GM21360 (cell line): ENCODE data around the gene TFCP2L1.
"Not testable (repeated sequence)": the region's sequence is repeated elsewhere in the genome, so short reads cannot be mapped to it uniquely, and the experiment has no call there.

Experiments
- ATAC-seq: cut with Tn5 transposase; IDR thresholded peaks from one replicate; pipeline ENCODE4 v1.9.1; 2021; ENCODE audit warnings: mild to moderate bottlenecking, moderate library complexity; ENCODE audit not compliant: unreplicated experiment

Gene TFCP2L1

GRCh38 chr2:121272596-121272995, 12.4 kb downstream of the TFCP2L1 start:
- no peak for ATAC-seq

- not testable (repeated sequence) for ATAC-seq
These were observed 15.6 kb downstream of the TFCP2L1 start for GRCh38 chr2:121269436-121269835.

DNA sequence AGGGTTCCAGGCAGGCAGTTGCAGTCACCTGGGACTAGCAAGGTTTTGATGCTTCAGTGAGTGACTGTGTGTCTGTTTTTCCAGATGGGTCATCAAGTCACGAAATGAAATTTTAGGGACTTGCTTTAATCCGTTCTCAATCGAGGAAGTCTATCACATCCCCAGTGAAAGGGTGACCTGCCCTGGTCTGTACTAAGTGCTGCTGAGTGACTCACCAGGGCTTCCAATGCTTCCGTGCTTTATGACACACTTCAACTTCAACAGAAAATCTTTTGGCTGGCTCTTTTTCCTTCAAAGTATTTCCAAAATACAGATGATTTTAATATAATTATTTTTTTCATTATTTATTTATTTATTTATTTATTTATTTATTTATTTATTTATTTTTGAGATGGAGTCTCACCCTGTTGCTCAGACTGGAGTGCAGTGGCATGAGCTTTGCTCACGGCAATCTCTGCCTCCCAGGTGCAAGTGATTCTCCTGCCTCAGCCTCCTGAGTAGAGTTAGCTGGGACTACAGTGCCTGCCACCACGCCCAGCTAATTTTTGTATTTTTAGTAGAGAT, 18.4 kb downstream of the TFCP2L1 start:
- ATAC-seq: no peak

DNA sequence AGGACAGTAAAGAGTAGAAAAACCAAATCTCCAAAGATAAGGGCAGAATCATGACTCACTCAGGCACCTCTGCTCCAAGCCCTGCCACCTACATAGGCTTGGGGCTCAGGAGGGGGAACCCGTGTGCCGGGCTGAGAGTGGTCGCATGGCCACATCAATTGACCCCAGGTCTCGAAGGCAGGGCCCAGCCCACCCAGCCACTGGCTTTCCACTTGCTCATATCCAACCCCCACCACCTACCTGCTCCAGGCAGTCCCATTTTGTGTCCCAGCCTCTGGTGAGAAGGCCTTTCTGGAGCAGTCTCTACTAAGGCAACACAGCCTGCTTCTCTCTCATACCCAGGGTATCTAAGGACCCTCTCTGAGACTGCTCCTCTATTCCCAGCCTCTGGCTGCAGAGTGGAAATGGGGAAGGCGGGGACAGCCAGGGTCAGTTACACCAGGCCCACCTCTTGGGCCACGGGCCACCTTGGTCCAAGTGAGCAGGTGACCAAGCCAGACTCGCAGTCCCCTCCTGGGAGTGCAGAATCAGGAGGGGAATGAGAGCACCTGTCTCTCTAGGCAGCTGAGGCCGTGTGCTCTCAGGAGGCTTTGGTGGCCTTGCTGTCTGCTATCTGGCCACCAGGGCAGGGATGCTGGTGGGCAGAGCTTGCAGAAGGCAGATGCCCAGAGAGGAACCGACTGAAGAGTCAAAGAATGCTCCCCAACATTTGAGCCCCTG, 20.8 kb downstream of the TFCP2L1 start:
- ATAC-seq: no peak

- no peak for ATAC-seq
These were observed 24.4 kb downstream of the TFCP2L1 start for GRCh38 chr2:121260370-121261154.

- no peak for ATAC-seq
These were observed 27.0 kb downstream of the TFCP2L1 start for GRCh38 chr2:121258051-121258450.

- ATAC-seq: no peak
These were observed 27.5 kb downstream of the TFCP2L1 start for GRCh38 chr2:121257480-121257840.

- no peak for ATAC-seq
These were observed 28.1 kb downstream of the TFCP2L1 start for GRCh38 chr2:121256720-121257479.

- no peak for ATAC-seq
These were observed 29.6 kb downstream of the TFCP2L1 start for GRCh38 chr2:121255358-121255757.

GRCh38 chr2:121254748-121255147, 30.3 kb downstream of the TFCP2L1 start:
- no peak for ATAC-seq

- no peak for ATAC-seq
These were observed 31.2 kb downstream of the TFCP2L1 start for GRCh38 chr2:121253674-121254240.

- no peak for ATAC-seq
These were observed 31.9 kb downstream of the TFCP2L1 start for GRCh38 chr2:121253021-121253673.

DNA sequence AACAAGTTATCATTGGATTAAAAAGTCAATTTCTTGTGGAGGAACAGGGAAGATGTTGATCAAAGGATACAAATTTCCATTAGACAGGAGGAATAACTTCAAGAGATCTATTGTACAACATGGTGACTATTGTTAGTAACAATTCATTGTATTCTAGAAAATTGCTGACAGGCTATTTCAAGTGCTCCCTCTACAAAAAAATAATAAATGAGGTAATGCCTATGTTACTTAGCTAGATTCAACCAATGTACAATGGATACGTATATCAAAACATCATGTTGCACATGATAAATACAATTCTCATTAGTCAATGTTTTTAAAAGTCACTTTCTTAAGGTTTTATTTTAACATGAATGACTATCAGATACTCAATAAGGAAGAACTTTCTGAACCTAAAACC, 33.5 kb downstream of the TFCP2L1 start:
- no peak for ATAC-seq

- ATAC-seq: no peak
These were observed 36.1 kb downstream of the TFCP2L1 start for GRCh38 chr2:121248766-121249343.

DNA sequence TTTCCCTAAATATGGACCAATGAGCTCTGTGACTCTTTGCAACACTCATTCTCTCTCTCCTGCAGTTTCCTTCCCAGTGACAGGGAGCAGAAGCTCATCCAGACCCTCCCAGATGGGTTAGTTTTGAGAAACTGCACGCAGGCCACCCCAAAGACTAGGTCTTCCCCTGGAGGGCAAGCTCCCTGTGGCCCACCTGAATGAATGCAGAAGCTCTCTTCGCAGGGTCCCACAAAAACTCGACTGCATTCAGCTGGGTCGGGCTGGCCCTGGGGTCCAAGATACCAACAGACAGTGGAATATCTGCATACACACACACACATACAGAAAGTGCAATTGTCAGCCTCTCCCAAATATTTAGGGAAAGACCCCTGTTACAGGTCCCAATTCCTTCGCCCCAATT, 37.0 kb downstream of the TFCP2L1 start:
- no peak for ATAC-seq

DNA sequence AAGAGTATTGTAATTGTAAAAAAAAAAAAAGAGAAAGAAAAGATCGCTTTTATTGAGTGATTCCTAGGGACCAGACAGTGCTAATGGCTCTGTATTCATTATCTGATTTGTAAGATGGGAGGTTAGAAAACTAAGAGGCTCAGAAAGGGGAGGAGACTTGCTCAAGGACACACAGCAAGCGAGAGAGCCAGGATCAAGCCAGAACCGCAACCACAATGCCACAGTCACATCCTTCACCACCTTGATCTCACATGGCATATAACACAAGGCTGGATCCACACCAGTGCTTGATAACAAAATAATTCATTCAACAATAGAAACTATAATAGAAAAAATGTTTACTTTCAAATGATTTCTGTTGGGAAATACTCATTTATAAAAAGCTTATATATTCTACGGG, 37.5 kb downstream of the TFCP2L1 start:
- ATAC-seq: no peak

GRCh38 chr2:121246704-121247255, 38.2 kb downstream of the TFCP2L1 start:
- no peak for ATAC-seq

DNA sequence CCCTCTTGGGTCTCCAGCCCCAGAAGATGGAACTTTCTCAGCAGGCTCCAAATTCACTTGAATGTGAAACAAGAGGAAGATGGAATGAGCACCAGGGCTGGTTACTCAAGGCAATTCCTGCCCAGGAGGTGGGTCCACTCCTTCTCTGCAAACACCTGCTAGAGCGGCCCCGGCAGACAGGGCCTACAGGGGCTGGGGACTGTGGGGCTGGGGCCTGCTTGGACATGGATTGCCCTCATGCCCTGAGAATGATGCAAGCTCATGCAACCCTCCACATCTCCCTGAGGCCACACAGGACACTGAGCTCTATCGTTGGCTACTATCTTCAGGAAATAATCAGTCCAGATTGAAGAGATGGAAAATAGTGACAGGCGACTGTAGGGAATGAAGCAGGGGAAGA, 39.1 kb downstream of the TFCP2L1 start:
- ATAC-seq: no peak

DNA sequence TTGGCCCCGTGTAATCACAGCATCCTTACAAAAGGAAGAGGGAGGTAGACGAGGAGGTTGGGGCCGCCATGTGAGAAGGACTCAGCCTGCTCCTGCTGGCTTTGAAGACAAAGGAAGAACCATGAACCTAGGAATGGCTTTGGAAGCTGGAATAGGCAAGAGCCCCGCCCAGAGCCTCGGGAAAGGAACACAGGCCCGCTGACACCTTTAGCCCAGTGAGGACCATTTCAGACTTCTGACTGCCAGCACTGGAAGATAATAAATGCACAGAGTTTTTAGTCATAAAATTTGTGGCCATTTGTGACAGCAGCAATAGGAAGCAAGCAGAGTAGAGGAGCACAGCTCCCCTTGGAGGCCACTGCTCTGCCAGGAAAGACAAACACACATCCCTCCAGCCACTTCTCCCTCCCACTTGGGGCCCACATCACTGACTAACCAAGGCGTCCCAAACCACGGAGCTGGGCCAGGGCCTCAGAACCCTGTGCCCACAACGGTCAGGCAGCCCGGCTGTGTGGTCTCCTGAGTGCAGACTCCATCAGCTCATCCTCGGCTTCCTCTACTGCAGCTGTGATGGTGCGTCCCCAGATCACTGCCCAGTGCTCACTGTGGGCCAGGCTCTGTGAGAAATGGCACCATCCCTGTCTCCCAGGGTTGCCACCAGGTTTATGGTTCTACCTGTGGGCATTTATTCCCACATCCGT, 39.7 kb downstream of the TFCP2L1 start:
- ATAC-seq: no peak
